ENCODE data around the gene RHBDF2.

DNA sequence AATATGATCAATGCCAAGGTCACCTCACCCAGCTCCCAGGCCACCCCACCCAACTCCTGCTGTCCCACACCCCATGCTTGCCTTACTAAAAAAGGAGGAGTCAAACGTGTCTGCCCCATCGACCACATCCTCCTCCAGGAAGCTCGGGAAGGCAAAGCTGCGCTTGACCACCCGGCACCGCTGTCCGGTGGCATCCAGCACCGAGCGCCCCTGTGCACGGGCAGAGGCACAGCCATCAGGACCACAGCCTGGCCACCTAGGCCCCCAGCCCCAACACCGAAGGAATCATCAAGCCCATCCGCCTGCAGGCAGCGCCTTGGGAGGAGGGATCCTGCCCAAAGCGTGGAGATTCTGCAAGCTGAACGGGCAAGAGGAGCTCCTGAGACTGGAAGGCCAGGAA, 23.6 kb downstream of the RHBDF2 start:
- TF ChIP-seq, protein P1, sequence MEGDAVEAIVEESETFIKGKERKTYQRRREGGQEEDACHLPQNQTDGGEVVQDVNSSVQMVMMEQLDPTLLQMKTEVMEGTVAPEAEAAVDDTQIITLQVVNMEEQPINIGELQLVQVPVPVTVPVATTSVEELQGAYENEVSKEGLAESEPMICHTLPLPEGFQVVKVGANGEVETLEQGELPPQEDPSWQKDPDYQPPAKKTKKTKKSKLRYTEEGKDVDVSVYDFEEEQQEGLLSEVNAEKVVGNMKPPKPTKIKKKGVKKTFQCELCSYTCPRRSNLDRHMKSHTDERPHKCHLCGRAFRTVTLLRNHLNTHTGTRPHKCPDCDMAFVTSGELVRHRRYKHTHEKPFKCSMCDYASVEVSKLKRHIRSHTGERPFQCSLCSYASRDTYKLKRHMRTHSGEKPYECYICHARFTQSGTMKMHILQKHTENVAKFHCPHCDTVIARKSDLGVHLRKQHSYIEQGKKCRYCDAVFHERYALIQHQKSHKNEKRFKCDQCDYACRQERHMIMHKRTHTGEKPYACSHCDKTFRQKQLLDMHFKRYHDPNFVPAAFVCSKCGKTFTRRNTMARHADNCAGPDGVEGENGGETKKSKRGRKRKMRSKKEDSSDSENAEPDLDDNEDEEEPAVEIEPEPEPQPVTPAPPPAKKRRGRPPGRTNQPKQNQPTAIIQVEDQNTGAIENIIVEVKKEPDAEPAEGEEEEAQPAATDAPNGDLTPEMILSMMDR (IDR thresholded peaks at IDR 0.05) = no peak
- TF ChIP-seq POLR2A (IDR thresholded peaks at IDR 0.05) = no peak

All from testis (tissue), 2 donors.